Limb (tissue), 2 donors: ENCODE results near the gene TMC7.
"Not testable (repeated sequence)": the region's sequence is repeated elsewhere in the genome, so short reads cannot be mapped to it uniquely, and the experiment has no call there.

ENCODE experiments used
- DNase-seq, 2 donors: peaks; one replicate each; pipeline ENCODE4 v3.0.0-alpha.2; 2016; ENCODE audit errors: extremely low spot score in 2 of 2

TMC7 gene

GRCh38 chr16:18979936-18980335 is 3.8 kb upstream of the TMC7 start:
- no peak for DNase-seq

GRCh38 chr16:18984435-18985005 is 786 bp downstream of the TMC7 start:
- DNase-seq, result no peak

GRCh38 chr16:18985256-18985655 is 1.5 kb downstream of the TMC7 start:
- not testable (repeated sequence) for DNase-seq

- not testable (repeated sequence) for DNase-seq
These were observed 8.0 kb downstream of the TMC7 start for GRCh38 chr16:18991731-18992130.

DNA sequence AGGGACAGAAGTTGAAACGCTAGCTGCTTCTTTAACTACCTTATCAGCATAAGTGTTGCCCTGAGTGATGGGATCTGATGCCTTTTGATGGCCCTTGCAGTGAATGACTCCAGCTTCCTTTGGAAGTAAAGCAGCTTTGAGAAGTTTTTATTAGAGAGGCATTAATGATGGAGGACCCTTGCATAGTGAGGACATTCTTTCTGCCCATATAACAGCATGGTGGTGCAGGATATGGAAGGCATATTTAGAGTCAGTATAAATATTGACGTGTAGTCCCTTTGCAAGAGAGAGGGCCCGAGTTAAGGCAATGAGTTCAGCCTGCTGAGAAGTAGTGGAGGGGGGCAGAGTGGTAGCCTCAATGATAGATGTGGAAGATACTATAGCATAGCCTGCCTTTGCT is 9.8 kb downstream of the TMC7 start:
- not testable (repeated sequence) for DNase-seq

DNA sequence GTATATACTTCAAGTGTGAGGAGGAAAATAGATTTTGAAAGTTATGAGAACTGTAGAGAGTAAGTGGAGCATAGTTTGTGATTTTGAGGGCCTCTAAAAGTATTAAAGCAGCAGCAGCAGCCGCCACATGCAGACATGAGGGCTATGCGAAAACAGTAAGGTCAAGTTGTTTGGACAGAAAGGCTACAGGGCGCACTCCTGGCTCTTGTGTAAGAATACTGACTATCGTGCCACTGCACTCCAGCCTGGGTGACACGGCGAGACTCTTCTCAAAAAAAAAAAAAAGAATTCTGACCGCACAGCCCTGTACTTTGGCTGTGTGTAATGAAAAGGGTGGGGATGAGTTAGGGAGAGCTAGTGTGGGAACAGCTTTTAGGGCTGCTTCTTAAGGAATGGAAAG is 10.4 kb downstream of the TMC7 start:
- not testable (repeated sequence) for DNase-seq

- not testable (repeated sequence) for DNase-seq
These were observed 11.7 kb downstream of the TMC7 start for GRCh38 chr16:18995406-18995805.

DNA sequence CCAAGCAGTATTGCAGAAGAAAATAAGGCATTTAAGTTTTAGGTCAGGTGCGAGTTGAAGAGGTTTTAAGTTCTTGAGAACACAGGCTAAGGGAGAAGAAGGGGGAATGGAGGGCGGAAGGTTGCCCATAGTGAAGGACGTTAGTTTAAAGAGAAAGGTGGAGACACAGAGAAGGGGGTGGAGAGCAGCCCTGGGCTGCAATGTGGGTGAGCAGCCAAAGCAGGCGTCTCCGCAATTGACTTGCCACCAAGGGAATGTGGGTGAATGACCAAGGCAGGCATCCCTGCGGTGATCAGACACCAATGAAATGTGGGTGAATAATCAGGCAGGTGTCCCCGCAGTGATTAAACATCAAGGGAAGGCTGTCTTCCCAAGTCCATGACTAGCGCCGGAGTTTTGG is 12.8 kb downstream of the TMC7 start:
- not testable (repeated sequence) for DNase-seq

DNA sequence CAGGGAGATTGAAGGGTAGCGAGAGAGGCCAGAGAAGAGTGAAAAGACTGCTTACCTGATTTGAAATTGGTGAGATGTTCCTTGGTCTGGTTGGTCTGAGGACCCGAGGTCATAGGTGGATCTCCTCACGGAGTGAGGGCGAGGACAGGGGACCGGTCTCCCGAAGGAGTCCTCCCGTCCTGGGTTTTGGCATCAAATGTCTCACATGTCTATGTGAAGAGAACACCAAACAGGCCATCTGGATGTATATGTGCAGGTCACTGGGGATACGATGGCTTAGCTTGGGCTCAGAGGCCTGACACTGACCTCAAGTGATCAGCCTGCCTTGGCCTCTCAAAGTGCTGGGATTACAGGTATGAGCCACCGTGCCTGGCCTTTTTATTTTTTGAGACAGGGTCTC is 13.3 kb downstream of the TMC7 start:
- not testable (repeated sequence) for DNase-seq

GRCh38 chr16:18999045-18999393 is 15.3 kb downstream of the TMC7 start:
- DNase-seq, result no peak

- DNase-seq, result no peak
These were observed 18.1 kb downstream of the TMC7 start for GRCh38 chr16:19001788-19002187.

GRCh38 chr16:19003935-19004334 is 20.2 kb downstream of the TMC7 start:
- DNase-seq, result no peak

- DNase-seq, result no peak
These were observed 22.1 kb downstream of the TMC7 start for GRCh38 chr16:19005561-19006445.

DNA sequence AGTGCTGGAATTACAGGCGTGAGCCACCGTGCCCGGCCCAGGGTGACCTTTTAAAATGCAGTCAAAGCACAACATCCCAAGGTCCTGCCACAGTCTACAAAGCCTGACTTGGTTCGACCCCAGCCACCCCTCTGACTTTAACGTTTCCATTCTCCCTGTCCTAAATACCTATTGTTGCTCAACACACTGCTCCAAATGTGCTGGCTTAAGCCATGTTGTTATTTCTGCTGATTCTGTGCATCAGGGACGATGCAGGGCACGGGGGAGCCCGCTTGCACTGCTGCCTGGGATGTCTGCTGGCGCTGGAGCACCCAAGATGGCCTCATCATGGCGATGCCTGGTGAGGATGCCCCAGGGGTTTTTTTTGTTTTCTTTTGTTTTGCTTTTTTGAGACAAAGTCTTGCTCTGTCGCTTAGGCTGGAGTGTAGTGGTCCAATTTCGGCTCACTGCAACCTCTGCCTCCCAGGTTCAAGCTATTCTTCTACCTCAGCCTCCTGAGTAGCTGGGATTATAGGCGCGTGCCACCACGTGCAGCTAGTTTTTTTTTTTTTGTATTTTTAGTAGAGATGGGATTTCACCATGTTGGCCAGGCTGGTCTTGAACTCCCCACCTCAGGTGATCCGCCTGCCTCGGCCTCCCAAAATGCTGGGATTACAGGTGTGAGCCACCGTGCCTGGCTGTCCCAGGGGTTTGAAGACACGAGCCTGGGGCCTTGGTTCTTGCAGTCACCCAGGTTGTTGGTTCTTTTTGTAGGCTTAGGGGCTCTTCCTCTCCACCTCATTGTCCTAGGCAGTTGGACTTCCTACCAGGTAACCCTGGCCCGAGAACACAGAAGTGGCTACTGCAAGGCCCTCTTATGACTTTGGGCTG is 22.9 kb downstream of the TMC7 start:
- no peak for DNase-seq

GRCh38 chr16:19008245-19009169 is 24.8 kb downstream of the TMC7 start:
- no peak for DNase-seq

GRCh38 chr16:19011169-19011731 is 27.5 kb downstream of the TMC7 start:
- DNase-seq, result no peak

DNA sequence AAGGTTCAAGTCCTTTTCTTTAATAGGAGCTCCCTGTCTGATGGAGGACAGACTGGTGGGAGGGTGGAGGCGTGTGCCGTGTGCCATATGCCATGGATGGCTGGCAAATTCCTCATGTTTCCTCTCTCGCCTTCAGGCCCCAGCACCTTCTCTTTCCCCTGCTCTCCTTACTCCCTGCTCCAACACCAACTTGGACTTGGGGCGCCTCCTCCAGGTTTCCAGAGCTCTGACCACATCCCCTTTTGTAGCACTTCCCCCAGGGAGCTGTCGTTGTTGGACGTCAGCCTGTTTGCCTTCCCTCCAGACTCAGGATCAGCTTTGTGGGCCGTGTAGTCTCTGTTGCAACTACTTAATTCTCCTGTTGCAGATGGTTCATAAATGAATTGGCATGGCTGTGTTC is 30.7 kb downstream of the TMC7 start:
- DNase-seq, result no peak

- DNase-seq, result no peak
These were observed 33.4 kb downstream of the TMC7 start for GRCh38 chr16:19017179-19017578.

DNA sequence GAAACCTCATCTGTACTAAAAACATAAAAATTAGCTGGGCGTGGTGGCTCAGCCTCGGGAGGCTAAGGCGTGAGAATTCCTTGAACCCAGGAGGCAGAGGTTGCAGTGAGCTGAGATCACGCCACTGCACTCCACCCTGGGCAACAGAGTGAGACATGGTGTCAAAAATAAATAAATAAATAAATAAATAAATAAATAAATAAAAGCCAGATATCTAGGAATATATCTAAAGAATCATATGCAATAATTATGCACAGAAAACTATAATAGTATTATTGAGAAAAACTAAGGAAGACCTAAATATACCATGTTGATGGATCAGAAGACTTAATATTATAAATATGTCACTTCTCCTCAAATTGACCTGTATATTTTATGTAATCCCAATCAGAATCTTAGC is 37.0 kb downstream of the TMC7 start:
- DNase-seq, result no peak

- no peak for DNase-seq
These were observed 38.0 kb downstream of the TMC7 start for GRCh38 chr16:19021747-19022146.

GRCh38 chr16:19027416-19027815 is 43.7 kb downstream of the TMC7 start:
- DNase-seq, result no peak
